Measurements from ENCODE around the gene PTCHD1.

- TF ChIP-seq, protein P1, sequence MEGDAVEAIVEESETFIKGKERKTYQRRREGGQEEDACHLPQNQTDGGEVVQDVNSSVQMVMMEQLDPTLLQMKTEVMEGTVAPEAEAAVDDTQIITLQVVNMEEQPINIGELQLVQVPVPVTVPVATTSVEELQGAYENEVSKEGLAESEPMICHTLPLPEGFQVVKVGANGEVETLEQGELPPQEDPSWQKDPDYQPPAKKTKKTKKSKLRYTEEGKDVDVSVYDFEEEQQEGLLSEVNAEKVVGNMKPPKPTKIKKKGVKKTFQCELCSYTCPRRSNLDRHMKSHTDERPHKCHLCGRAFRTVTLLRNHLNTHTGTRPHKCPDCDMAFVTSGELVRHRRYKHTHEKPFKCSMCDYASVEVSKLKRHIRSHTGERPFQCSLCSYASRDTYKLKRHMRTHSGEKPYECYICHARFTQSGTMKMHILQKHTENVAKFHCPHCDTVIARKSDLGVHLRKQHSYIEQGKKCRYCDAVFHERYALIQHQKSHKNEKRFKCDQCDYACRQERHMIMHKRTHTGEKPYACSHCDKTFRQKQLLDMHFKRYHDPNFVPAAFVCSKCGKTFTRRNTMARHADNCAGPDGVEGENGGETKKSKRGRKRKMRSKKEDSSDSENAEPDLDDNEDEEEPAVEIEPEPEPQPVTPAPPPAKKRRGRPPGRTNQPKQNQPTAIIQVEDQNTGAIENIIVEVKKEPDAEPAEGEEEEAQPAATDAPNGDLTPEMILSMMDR (conservative IDR thresholded peaks at IDR 0.05; ENCODE audit: low read depth, low read length): no peak
- TF ChIP-seq SMC3 (IDR thresholded peaks at IDR 0.05; ENCODE audit: low read depth, low read length) (no peak), RCOR1 (IDR thresholded peaks at IDR 0.05; ENCODE audit: insufficient replicate concordance, low read length) (no peak), RAD21 (IDR thresholded peaks at IDR 0.05; ENCODE audit: low read length) (no peak), BHLHE40 (IDR thresholded peaks at IDR 0.05; ENCODE audit: low read depth, low read length) (no peak), POLR2A (IDR thresholded peaks at IDR 0.05; ENCODE audit: low read depth, low read length) (no peak), RFX5 (IDR thresholded peaks at IDR 0.05; ENCODE audit: low read depth, low read length) (no peak), MXI1 (IDR thresholded peaks at IDR 0.05; ENCODE audit: borderline replicate concordance, low read depth, low read length) (no peak), NFE2L2 (IDR thresholded peaks at IDR 0.05; ENCODE audit: low read depth, low read length) (no peak), MAFK (IDR thresholded peaks at IDR 0.05; ENCODE audit: low read depth, low read length) (no peak), USF2 (IDR thresholded peaks at IDR 0.05; ENCODE audit: low read depth, low read length) (no peak), CHD1 (IDR thresholded peaks at IDR 0.05; ENCODE audit: low read depth, low read length) (no peak)
- TF ChIP-seq, protein P2, sequence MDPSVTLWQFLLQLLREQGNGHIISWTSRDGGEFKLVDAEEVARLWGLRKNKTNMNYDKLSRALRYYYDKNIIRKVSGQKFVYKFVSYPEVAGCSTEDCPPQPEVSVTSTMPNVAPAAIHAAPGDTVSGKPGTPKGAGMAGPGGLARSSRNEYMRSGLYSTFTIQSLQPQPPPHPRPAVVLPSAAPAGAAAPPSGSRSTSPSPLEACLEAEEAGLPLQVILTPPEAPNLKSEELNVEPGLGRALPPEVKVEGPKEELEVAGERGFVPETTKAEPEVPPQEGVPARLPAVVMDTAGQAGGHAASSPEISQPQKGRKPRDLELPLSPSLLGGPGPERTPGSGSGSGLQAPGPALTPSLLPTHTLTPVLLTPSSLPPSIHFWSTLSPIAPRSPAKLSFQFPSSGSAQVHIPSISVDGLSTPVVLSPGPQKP (IDR thresholded peaks at IDR 0.05; ENCODE audit: borderline replicate concordance, low read depth, low read length): no peak
Observed at GRCh38 chrX:23338334-23338733, 3.7 kb downstream of the PTCHD1 start.
